ENCODE results near the gene FAM210A.
"Not testable (repeated sequence)": the region's sequence is repeated elsewhere in the genome, so short reads cannot be mapped to it uniquely, and the experiment has no call there.

The FAM210A gene, protein sequence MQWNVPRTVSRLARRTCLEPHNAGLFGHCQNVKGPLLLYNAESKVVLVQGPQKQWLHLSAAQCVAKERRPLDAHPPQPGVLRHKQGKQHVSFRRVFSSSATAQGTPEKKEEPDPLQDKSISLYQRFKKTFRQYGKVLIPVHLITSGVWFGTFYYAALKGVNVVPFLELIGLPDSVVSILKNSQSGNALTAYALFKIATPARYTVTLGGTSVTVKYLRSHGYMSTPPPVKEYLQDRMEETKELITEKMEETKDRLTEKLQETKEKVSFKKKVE

DNA sequence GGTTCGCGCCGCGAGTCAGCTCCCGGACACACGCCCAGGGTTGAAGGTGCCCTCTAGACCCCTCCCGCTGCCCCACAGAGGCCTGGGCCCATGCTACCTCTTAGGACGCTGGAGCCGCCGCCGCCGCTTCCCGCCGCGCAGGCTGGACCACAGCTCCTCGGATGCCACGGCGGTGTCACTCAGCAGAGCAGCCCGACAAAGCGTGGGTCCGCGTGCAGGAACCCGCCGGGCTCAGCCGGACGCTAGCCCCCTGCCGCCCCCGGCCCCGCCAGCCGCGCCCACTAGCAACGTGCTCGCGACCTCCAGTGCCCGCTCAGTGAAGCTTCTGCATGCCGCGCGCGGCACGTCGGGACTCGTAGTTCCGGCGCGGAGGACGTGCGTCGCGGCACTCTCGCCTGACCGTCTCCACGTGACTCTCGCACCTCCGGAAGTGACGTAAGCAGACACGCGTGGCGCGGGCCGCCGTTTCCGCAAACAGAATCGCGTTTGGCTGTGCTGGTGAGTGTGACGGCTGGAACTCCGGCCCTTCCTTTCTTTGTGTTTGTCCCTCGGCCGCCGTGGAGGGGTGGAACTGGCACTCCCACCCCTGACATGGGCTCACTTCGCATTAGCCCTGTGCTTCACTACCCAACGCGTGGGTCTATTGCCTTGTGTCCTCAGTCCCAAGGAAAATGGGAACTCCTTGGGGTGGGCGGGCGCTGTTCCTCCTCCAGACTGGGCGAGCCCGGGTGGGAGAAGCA is at the start of gene FAM210A, which contains the start of gene RNMT:
Gene FAM210A (minus strand): TSS at position 327 of the 740 bp plus-strand sequence. CDS start 44,481 bp downstream, outside the sequence.
Gene RNMT (plus strand): TSS at position 442 of the 740 bp plus-strand sequence. CDS start 4,845 bp downstream, outside the sequence.
- peak; percentile 98 for DNase-seq

GRCh38 chr18:13775058-13775457 is 48.7 kb upstream of the FAM210A start:
- DNase-seq: no peak

GRCh38 chr18:13762690-13763439 is 36.5 kb upstream of the FAM210A start:
- no peak for DNase-seq

DNA sequence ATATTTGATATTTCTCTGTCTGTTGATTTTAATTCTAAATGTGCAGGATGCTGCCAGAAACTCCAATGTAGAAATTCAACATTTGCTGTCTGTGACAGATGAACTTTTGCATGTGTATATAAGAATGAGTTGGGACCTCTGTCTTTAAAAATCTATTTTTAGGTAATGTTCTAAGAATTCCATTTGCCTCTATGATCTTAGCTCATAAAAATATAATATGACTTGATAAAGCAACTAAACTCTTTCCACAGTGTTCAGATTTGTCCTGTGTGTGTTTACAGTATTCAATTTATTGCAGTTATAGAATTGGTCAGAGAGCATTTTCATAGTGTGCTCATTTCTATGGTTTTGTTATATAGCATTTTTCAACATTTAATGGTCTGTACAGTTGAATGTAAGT is 33.7 kb upstream of the FAM210A start:
- DNase-seq: no peak

- no peak for DNase-seq
Measured at GRCh38 chr18:13758622-13759021, 32.3 kb upstream of the FAM210A start.

DNA sequence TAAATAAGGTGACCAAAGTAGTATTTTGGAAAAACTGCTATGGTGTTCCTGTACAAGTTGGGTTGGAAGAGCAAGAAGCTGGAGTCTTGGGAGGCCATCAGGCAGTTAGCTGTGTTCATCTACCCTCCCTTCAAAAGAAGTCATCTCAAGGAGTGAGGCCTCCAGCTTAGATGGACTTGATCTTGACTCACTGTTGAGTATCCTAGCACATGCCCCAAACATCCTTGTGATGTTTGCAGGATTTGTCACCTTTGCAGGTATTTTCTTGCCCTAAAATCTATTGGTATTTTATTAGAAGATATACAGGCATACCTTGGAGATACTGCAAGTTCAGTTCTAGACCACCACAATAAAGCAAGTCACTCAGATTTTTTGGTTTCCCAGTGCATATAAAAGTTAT is 30.3 kb upstream of the FAM210A start:
- no peak for DNase-seq

DNA sequence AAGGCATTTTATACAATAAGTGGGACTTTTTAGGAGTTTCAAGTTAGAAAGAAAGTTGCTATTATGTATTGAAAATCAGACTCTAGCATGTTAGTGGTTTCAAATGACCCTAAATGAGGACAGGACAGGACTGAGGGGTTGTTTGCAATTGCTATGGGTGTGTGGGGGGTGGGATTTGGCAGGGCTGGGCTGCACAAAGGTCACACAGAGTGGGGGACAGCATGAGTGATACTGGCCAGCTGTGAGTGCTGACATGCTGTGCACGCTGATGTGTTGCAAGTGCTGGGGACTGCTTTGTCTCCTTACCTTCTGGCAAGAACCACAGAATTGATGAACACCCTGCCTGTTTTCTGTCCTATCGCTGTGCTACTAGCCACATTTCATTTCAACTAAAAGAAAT is 29.9 kb upstream of the FAM210A start:
- DNase-seq: no peak

- not testable (repeated sequence) for DNase-seq
Measured at GRCh38 chr18:13751599-13751998, 25.2 kb upstream of the FAM210A start.

GRCh38 chr18:13746633-13747032 is 20.3 kb upstream of the FAM210A start:
- DNase-seq: no peak

DNA sequence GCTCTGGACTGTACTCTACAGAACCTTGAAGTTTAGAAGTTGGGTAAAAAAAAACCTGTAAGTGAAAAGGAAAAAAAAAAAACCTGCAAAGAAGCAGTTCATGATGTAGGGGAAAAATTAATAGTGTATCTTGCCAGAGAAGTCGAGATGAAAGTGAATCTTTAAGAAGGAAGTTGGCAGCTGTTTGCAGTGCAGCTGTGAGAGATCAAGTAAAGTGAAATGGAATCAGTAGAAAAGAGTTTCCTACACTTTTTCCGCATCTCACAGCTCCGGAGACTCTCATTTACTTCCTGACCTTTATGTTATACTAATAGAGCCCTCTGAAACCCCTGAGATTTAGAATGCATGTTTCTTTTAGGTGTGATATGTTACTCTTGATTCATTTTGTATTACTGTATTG is 19.3 kb upstream of the FAM210A start:
- no peak for DNase-seq

GRCh38 chr18:13735681-13736080 is 9.3 kb upstream of the FAM210A start:
- DNase-seq: no peak

GRCh38 chr18:13730481-13730880 is 4.1 kb upstream of the FAM210A start:
- DNase-seq: no peak

- DNase-seq: peak; percentile 78
Measured at GRCh38 chr18:13726972-13727331, 594 bp upstream of the FAM210A start.

DNA sequence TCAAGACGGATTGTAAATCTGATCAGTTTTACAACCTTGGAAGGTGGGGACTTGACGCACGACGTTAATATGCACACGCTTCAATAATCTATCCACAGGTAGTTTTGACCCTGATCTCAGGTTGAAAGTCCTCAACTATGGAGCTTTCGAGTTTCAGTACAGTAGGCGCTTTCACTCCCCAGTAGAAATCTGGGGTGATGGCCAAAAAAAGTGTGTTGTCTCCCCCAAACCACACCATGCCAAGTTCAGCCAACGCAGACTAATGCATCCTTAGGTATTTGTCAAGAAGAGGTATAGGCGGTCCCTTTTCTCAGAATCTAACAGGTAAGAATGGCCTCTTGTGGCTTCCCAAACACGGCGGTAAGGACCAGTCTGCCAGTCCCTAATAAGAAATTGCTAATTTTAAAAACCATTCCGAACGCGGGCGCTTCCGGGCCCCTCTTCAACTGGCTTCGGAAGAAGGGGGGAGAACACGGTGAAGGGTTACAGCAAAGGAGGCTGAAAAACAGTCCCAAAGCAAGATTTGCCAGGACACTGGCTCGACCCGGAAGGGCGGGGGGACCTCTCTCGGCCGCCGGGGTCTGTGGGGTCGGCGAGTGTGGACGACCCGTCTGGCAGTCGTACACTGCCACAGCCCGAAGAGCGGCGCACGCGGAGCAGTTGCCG is 659 bp downstream of the FAM210A start:
- DNase-seq: peak; percentile 65

- no peak for DNase-seq
Measured at GRCh38 chr18:13720847-13721246, 5.5 kb downstream of the FAM210A start.

DNA sequence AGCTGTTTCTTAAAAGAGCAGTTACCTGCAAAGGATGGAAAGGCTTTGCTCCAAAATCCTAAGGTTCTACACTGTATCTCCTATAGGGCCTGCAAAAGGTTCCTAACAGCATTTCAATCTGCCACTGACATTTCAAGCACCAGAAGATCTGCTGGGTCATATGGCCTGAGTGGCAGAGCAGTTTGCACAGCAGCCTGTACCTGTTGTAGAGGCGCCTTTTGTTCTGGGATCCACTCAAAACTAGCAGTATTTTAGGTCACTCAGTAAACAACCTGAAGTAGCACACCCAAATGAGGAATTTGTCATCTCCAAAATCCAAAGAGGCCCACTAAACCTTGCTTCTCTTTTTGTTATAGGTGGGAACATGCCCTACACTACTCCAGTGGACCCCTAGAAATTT is 6.2 kb downstream of the FAM210A start:
- DNase-seq: no peak

DNA sequence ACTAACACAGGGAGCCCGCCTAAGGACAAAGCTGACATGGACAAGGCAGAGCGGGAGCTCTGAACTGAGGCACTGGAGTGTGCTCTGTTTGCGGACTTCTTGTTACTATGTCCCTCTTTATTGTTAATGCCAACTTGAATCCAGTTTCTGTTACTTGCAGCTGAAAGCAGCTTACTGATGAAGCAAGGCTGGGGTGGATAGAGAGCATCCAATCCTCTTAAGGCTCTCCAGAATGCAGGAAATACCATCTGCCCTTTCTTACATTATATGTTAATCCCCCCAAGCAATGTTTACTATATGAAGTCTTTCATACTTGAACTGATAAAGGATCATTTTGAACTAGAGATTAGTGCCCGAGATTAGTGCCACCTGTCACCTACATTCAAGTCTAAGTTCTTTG is 9.4 kb downstream of the FAM210A start:
- DNase-seq: no peak

DNA sequence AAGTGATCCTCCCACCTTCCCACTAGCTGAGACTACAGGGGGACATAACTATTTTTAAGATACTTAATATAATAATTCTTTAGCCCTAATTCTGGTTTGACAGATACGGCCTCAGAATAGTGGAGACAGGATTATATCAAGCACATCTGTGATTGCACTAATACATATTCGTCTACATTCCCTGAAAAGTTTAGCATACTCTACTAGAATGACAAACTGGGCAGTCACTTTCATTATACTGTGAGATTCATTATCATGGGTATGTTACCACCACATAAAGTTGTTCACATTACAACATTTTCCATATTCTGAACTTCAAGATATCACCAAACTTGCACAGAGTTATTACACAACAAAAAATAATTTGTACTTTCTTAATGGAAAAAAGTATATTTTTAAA is 11.0 kb downstream of the FAM210A start:
- no peak for DNase-seq

GRCh38 chr18:13713455-13714055 is 12.8 kb downstream of the FAM210A start:
- DNase-seq: no peak

GRCh38 chr18:13712400-13713131 is 13.8 kb downstream of the FAM210A start:
- no peak for DNase-seq

GRCh38 chr18:13710414-13710831 is 15.9 kb downstream of the FAM210A start:
- DNase-seq: no peak

DNA sequence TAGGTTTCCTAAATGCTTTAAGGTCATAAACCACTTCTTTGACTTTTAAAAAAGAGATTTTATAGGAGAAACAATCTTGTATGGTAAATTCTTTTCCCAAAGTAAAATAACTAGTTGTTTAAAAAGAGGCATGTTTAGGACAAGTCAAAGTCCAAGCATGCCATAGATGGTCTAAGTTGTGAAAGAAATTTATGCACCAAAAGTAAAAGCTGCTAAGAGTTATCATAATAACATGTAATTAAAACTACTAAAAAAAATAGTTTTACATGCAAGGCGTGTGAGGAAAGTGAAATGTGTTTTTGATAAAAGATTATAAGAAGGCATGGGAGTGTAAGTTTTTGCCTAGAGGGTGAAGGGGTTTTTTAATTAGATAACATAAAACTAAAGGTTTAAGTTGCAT is 22.5 kb downstream of the FAM210A start:
- peak; percentile 57 for DNase-seq

All from OCI-M1 (cell line).